Astrocyte (in vitro differentiated cells and primary cell): ENCODE data around the gene DIRAS1. TPM values are rescaled to one million over a fixed set of nuclear protein-coding genes. Genes with fewer than 3 reads are reported as not detected.

Experiments used
- DNase-seq: peaks from one replicate; pipeline ENCODE4 v3.0.0-alpha.2; 2010; ENCODE audit warnings: low read depth
- FAIRE-seq: peaks from 2 replicates; lab custom pipeline; 2011; peaks lifted over from hg19 to GRCh38; lab: Jason Lieb, UNC
- H2AFZ ChIP-seq: 2 replicates; pipeline ENCODE4 v1.6.0; 2012; ENCODE audit warnings: low read depth, low read length, inconsistent platforms
- H3K27ac ChIP-seq: 2 replicates; pipeline ENCODE4 v1.5.1; 2011; ENCODE audit warnings: low read depth, low read length, inconsistent platforms
- H3K27me3 ChIP-seq: 2 replicates; pipeline ENCODE4 v1.6.0; 2011; ENCODE audit warnings: low read length, inconsistent platforms; ENCODE audit not compliant: insufficient read depth
- H3K36me3 ChIP-seq: 2 replicates; pipeline ENCODE4 v1.5.1; 2011; ENCODE audit warnings: low read length, inconsistent platforms; ENCODE audit not compliant: insufficient read depth
- H3K4me1 ChIP-seq: 2 replicates; pipeline ENCODE4 v1.5.1; 2011; ENCODE audit warnings: low read length, inconsistent platforms; ENCODE audit not compliant: insufficient read depth
- H3K4me2 ChIP-seq: 2 replicates; pipeline ENCODE4 v1.6.0; 2012; ENCODE audit warnings: low read length, inconsistent platforms
- H3K4me3 ChIP-seq: 2 replicates; pipeline ENCODE4 v1.5.1; 2011; ENCODE audit warnings: low read depth, mild to moderate bottlenecking, low read length, inconsistent platforms; ENCODE audit not compliant: insufficient read depth
- H3K79me2 ChIP-seq: 2 replicates; pipeline ENCODE4 v1.6.0; 2012; ENCODE audit warnings: mild to moderate bottlenecking, low read length, inconsistent platforms; ENCODE audit not compliant: insufficient read depth
- H3K9ac ChIP-seq: 2 replicates; pipeline ENCODE4 v1.6.0; 2012; ENCODE audit warnings: mild to moderate bottlenecking, low read length, inconsistent platforms
- H3K9me3 ChIP-seq: 2 replicates; pipeline ENCODE4 v1.5.1; 2012; ENCODE audit warnings: low read depth, mild to moderate bottlenecking, low read length, inconsistent platforms; ENCODE audit not compliant: insufficient read depth
- H4K20me1 ChIP-seq: 2 replicates; pipeline ENCODE4 v1.6.0; 2012; ENCODE audit warnings: low read length, inconsistent platforms; ENCODE audit not compliant: insufficient read depth
- H3K27ac Mint-ChIP-seq: one replicate; pipeline ENCODE4 v1.8.0; 2021; ENCODE audit warnings: mild to moderate bottlenecking, mixed read lengths; ENCODE audit not compliant: unreplicated experiment
- H3K27me3 Mint-ChIP-seq: one replicate; pipeline ENCODE4 v1.8.0; 2021; ENCODE audit warnings: low read depth, mixed read lengths; ENCODE audit not compliant: unreplicated experiment
- H3K36me3 Mint-ChIP-seq: one replicate; pipeline ENCODE4 v1.8.0; 2021; ENCODE audit warnings: low read depth, mixed read lengths; ENCODE audit not compliant: unreplicated experiment
- H3K4me1 Mint-ChIP-seq: one replicate; pipeline ENCODE4 v1.8.0; 2021; ENCODE audit warnings: low read depth, mixed read lengths; ENCODE audit not compliant: unreplicated experiment
- H3K4me3 Mint-ChIP-seq: one replicate; pipeline ENCODE4 v1.8.0; 2021; ENCODE audit warnings: mild to moderate bottlenecking, moderate library complexity, mixed read lengths; ENCODE audit not compliant: unreplicated experiment
- H3K9me3 Mint-ChIP-seq: one replicate; pipeline ENCODE4 v1.8.0; 2021; ENCODE audit warnings: mild to moderate bottlenecking, mixed read lengths; ENCODE audit not compliant: unreplicated experiment
- CTCF ChIP-seq: IDR thresholded peaks from 2 replicates; pipeline ENCODE4 v1.5.1; 2011; ENCODE audit warnings: low read depth, mild to moderate bottlenecking, inconsistent platforms, low read length, moderate library complexity; ENCODE audit not compliant: insufficient read depth
- EZH2 ChIP-seq: IDR thresholded peaks from 2 replicates; pipeline ENCODE4 v1.6.1; 2012; ENCODE audit warnings: mild to moderate bottlenecking, low read length, inconsistent platforms; ENCODE audit not compliant: insufficient read depth
- total RNA-seq: library from RNA; stranded (reverse); gene quantifications from 2 replicates; pipeline ENCODE4 v1.2.1, GENCODE V29; 2021

Gene DIRAS1
- total RNA-seq, 1 donor from 2014 or later = 5.9 TPM

- Histone ChIP-seq H3K27ac (no peak overlapping the region), H3K4me3 (no peak overlapping the region), H2AFZ (no peak overlapping the region), H3K4me2 (no peak overlapping the region), H3K36me3 (peaks cover 5% of the 10 kb centered on the region), H3K79me2 (peaks cover 7% of the 10 kb centered on the region), H4K20me1 (peaks cover 12% of the 10 kb centered on the region), H3K9ac (no peak overlapping the region), H3K9me3 (peaks cover 3% of the 10 kb centered on the region), H3K27me3 (no peaks in the 10 kb centered on the region), H3K4me1 (peaks cover 5% of the 10 kb centered on the region)
- Mint-ChIP-seq H3K4me1 (no peaks in the 10 kb centered on the region), H3K27me3 (peaks cover 6% of the 10 kb centered on the region), H3K36me3 (peaks cover 19% of the 10 kb centered on the region), H3K4me3 (no peak overlapping the region), H3K27ac (no peak overlapping the region), H3K9me3 (no peaks in the 10 kb centered on the region)
- TF ChIP-seq EZH2 (no peak), CTCF (no peak)
- FAIRE-seq (no peak), DNase-seq (no peak)
These were observed 15.5 kb upstream of the DIRAS1 start for GRCh38 chr19:2736550-2737190.

DNA sequence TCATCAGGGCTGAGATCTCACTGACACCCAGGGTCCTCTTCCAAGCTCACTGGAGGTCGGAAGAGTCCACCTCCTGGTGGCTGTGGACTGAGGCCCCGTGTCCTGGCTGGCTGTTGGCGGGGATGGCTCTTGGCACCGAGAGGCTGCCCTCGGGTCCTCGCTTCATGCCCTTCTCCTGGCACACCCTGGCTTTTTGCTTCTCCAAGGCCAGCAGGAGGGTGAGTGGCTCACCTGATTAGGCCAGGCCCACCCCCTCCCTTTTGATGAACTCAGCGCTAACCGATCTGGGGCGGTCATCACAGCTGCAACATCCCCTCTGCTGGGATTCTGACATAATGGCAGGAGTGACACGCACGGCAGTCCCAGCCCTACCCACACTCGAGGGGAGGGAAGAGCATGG is 14.2 kb upstream of the DIRAS1 start:
- H3K27ac Mint-ChIP-seq = no peak overlapping the region
- no peak for FAIRE-seq

More for the DNA sequence above, 14.2 kb upstream of the DIRAS1 start:
- Histone ChIP-seq H3K27me3 (no peaks in the 10 kb centered on the region), H3K36me3 (peaks cover 5% of the 10 kb centered on the region), H3K9me3 (peaks cover 3% of the 10 kb centered on the region), H3K79me2 (peaks cover 7% of the 10 kb centered on the region), H3K4me1 (peaks cover 5% of the 10 kb centered on the region), H3K4me3 (no peak overlapping the region), H4K20me1 (peaks cover 12% of the 10 kb centered on the region), H2AFZ (no peak overlapping the region), H3K4me2 (no peak overlapping the region), H3K9ac (no peak overlapping the region), H3K27ac (no peak overlapping the region)
- Mint-ChIP-seq H3K4me1 (no peaks in the 10 kb centered on the region), H3K36me3 (peaks cover 19% of the 10 kb centered on the region), H3K9me3 (no peaks in the 10 kb centered on the region), H3K27me3 (peaks cover 3% of the 10 kb centered on the region), H3K4me3 (no peak overlapping the region)
- no peak for TF ChIP-seq EZH2
- no peak for TF ChIP-seq CTCF
- no peak for DNase-seq
